Calu3 (cell line): ENCODE measurements around the gene ADH6. TPM values are rescaled to one million over a fixed set of nuclear protein-coding genes. Genes with fewer than 3 reads are reported as not detected.
"Not testable (repeated sequence)": the region's sequence is repeated elsewhere in the genome, so short reads cannot be mapped to it uniquely, and the experiment has no call there.

Experiments
- BruUV-seq: library from RNA; stranded (reverse); fragments of 400-500 nt; replicated peaks from 2 replicates; lab custom pipeline; 2021; lab: Mats Ljungman, UMichigan
- CTCF ChIA-PET: fragments of 300-600 bp; sonication (Branson Sonifier 250); formaldehyde crosslinking; loops from one replicate; lab custom pipeline; 2022; ENCODE audit warnings: antibody characterized with exemption; lab: Charles Lee
- DNase-seq: peaks from one replicate; pipeline ENCODE4 v3.0.0; 2022
- H3K27ac Mint-ChIP-seq: one replicate; pipeline ENCODE4 v1.8.0; 2022; ENCODE audit warnings: mixed read lengths; ENCODE audit not compliant: unreplicated experiment
- H3K27me3 Mint-ChIP-seq: one replicate; pipeline ENCODE4 v1.8.0; 2022; ENCODE audit warnings: mixed read lengths; ENCODE audit not compliant: unreplicated experiment
- H3K36me3 Mint-ChIP-seq: one replicate; pipeline ENCODE4 v1.8.0; 2022; ENCODE audit warnings: mild to moderate bottlenecking, moderate library complexity, mixed read lengths; ENCODE audit not compliant: insufficient read depth, unreplicated experiment
- H3K4me1 Mint-ChIP-seq: one replicate; pipeline ENCODE4 v1.8.0; 2022; ENCODE audit warnings: mild to moderate bottlenecking, low read depth, mixed read lengths; ENCODE audit not compliant: unreplicated experiment
- H3K4me3 Mint-ChIP-seq: one replicate; pipeline ENCODE4 v1.8.0; 2022; ENCODE audit warnings: mild to moderate bottlenecking, low read depth, moderate library complexity, mixed read lengths; ENCODE audit not compliant: unreplicated experiment
- H3K9me3 Mint-ChIP-seq: one replicate; pipeline ENCODE4 v1.8.0; 2022; ENCODE audit warnings: low read depth, mixed read lengths; ENCODE audit not compliant: unreplicated experiment
- intact Hi-C: fragments of 100-400 bp; cut with micrococcal nuclease; formaldehyde crosslinking; loops from one replicate; pipeline ENCODE4 v1.10.0; 2022; ENCODE audit not compliant: unreplicated experiment
- total RNA-seq: library from RNA; stranded (reverse); gene quantifications from 2 replicates; pipeline ENCODE4 v1.2.3, GENCODE V29; 2022
- TF ChIP-seq, protein P1 (sequence below): fragments of 200-600 bp; IDR thresholded peaks from one replicate; pipeline ENCODE4 v1.8.0; 2022; ENCODE audit warnings: antibody characterized with exemption; ENCODE audit not compliant: unreplicated experiment

The ADH6 gene
- total RNA-seq, 1 experiment from 2014 or later: 1.6 TPM

- Mint-ChIP-seq H3K9me3 (no peaks in the 10 kb centered on the region), H3K36me3 (no peaks in the 10 kb centered on the region), H3K4me3 (no peak overlapping the region), H3K27me3 (no peaks in the 10 kb centered on the region), H3K4me1 (no peaks in the 10 kb centered on the region), H3K27ac (no peak overlapping the region)
- intact Hi-C loops: no loop called here
- BruUV-seq: no TSS peak
- CTCF ChIA-PET: no interaction called here
- TF ChIP-seq, protein P1, sequence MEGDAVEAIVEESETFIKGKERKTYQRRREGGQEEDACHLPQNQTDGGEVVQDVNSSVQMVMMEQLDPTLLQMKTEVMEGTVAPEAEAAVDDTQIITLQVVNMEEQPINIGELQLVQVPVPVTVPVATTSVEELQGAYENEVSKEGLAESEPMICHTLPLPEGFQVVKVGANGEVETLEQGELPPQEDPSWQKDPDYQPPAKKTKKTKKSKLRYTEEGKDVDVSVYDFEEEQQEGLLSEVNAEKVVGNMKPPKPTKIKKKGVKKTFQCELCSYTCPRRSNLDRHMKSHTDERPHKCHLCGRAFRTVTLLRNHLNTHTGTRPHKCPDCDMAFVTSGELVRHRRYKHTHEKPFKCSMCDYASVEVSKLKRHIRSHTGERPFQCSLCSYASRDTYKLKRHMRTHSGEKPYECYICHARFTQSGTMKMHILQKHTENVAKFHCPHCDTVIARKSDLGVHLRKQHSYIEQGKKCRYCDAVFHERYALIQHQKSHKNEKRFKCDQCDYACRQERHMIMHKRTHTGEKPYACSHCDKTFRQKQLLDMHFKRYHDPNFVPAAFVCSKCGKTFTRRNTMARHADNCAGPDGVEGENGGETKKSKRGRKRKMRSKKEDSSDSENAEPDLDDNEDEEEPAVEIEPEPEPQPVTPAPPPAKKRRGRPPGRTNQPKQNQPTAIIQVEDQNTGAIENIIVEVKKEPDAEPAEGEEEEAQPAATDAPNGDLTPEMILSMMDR: no peak
- no peak for DNase-seq
These were observed 28.7 kb downstream of the ADH6 start for GRCh38 chr4:99190336-99190735.

GRCh38 chr4:99189900-99190299, 29.1 kb downstream of the ADH6 start:
- CTCF ChIA-PET, H3K27me3 Mint-ChIP-seq, DNase-seq, H3K36me3 Mint-ChIP-seq, H3K4me1 Mint-ChIP-seq, H3K4me3 Mint-ChIP-seq, intact Hi-C loops, BruUV-seq, H3K9me3 Mint-ChIP-seq, H3K27ac Mint-ChIP-seq: not testable (repeated sequence)

DNA sequence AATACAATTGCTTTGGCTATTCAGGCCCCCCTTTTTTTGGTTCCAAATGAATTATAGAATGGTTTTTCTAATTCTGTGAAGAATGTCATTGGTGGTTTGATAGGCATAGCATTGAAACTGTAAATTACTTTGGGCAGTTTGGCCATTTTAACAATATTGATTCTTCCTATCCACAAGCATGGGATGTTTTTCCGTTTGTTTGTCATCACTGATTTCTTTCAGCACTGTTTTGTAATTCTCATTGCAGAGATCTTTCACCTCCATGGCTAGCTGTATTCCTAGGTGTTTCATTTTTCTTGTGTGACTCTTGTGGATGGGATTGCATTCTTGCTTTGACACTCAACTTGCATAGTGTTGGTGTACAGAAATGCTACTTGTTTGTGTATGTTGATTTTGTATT, 33.0 kb downstream of the ADH6 start:
- TF ChIP-seq, protein P1: no peak
- no peak for DNase-seq
- no peaks in the 10 kb centered on the region for H3K36me3 Mint-ChIP-seq
- H3K4me1 Mint-ChIP-seq: no peaks in the 10 kb centered on the region
- intact Hi-C loops: no loop called here
- no peak overlapping the region for H3K27ac Mint-ChIP-seq
- CTCF ChIA-PET: no interaction called here
- no peaks in the 10 kb centered on the region for H3K9me3 Mint-ChIP-seq
- H3K27me3 Mint-ChIP-seq: no peaks in the 10 kb centered on the region
- no TSS peak for BruUV-seq
- no peak overlapping the region for H3K4me3 Mint-ChIP-seq

- no peaks in the 10 kb centered on the region for H3K9me3 Mint-ChIP-seq
- no peaks in the 10 kb centered on the region for H3K36me3 Mint-ChIP-seq
- TF ChIP-seq, protein P1: no peak
- H3K4me1 Mint-ChIP-seq: no peaks in the 10 kb centered on the region
- CTCF ChIA-PET: no interaction called here
- intact Hi-C loops: no loop called here
- no peak overlapping the region for H3K4me3 Mint-ChIP-seq
- no peak overlapping the region for H3K27ac Mint-ChIP-seq
- BruUV-seq: no TSS peak
- no peak for DNase-seq
- H3K27me3 Mint-ChIP-seq: no peaks in the 10 kb centered on the region
These were observed 33.5 kb downstream of the ADH6 start for GRCh38 chr4:99185581-99185980.

- BruUV-seq: no TSS peak
- no peaks in the 10 kb centered on the region for H3K4me1 Mint-ChIP-seq
- no peak overlapping the region for H3K27ac Mint-ChIP-seq
- DNase-seq: no peak
- intact Hi-C loops: no loop called here
- H3K9me3 Mint-ChIP-seq: no peaks in the 10 kb centered on the region
- CTCF ChIA-PET: no interaction called here
- TF ChIP-seq, protein P1: no peak
- H3K36me3 Mint-ChIP-seq: no peaks in the 10 kb centered on the region
- no peak overlapping the region for H3K4me3 Mint-ChIP-seq
- H3K27me3 Mint-ChIP-seq: no peaks in the 10 kb centered on the region
These were observed 38.5 kb downstream of the ADH6 start for GRCh38 chr4:99180382-99181070.
